Stimulated activated CD8-positive, alpha-beta memory T cell treated with anti-CD3 and anti-CD28 coated beads, Interleukin-2, amount 100 ng/mL, for 1 hour (primary cell): ENCODE results near the gene SDHAF4.
"Not testable (repeated sequence)": the region's sequence is repeated elsewhere in the genome, so short reads cannot be mapped to it uniquely, and the experiment has no call there.

Experiments used
- DNase-seq, 2 donors: peaks; one replicate each; pipeline ENCODE4 v3.0.0-alpha.2; 2020; ENCODE audit warnings: low read depth in 2 of 2

SDHAF4 gene

DNA sequence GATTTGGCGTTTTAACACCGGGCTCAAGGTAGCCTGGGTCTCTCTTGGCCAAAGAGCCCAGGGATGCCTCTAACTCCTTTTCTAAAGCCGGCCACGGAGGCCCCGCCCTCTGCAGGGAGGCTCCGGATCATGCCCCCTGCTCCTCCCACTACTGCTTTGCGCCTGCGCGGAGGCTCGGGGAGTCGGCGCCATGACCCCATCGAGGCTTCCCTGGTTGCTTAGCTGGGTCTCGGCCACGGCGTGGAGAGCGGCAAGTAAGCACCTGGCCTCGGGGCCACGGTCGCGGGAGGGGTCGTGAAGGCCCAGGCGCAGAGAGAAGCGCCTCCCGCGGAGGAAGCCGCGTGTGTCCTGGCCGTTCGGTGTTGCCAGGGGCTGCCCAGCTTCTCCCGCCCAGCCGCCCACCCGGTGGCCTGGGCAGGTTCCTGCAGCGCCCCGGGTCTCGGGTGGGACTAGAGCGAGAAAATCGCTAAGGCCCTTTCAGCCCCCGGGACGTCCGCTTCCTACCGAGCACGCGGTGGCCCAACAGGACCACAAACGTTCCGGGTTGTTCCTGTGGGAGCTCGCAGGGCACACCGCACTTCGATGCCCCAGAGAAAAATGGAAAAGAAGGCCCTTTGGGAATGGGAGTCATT lies at the start of gene SDHAF4:
SDHAF4 (plus strand) TSS at position 180 of the 632 bp plus-strand sequence; CDS start at position 191, 11 bp downstream.
- DNase-seq: peak; percentile 83 to 89

DNA sequence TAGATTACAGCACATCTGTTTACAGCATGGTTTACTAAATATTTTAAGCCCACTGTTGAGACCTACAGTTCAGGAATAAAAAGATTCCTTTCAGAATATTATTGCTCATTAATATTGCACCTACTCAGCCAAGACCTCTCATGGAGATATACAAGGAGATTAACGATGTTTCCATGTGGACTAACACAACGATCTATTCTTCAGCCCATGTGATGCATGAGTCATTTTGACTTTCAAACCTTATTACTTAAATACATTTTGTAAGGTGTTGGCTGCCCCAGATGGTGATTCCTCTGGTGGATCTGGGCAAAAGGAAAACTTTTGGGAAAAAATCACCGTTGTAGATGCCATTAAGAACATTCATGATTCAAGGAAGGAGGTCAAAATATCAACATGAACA lies 48.0 kb upstream of the SDHAF4 start:
- DNase-seq: no peak

DNA sequence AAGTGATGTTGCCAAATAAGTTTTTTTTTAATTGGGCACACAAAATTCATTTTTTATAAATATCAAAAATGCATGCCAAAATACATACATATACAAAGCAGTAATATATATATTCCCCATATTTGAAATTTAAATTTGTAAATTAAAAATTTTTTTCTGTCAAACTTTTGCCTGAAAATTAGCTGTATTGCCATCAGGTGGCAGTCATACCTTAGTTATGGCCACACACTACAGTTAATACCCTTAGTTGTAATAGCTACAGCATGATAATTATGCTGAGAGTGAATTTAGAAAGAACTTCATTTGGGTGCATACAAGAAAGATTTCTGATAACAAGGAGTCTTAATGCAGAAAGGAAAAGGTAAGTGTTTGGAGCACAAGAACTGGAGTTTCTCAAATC lies 46.2 kb upstream of the SDHAF4 start:
- DNase-seq: no peak

DNA sequence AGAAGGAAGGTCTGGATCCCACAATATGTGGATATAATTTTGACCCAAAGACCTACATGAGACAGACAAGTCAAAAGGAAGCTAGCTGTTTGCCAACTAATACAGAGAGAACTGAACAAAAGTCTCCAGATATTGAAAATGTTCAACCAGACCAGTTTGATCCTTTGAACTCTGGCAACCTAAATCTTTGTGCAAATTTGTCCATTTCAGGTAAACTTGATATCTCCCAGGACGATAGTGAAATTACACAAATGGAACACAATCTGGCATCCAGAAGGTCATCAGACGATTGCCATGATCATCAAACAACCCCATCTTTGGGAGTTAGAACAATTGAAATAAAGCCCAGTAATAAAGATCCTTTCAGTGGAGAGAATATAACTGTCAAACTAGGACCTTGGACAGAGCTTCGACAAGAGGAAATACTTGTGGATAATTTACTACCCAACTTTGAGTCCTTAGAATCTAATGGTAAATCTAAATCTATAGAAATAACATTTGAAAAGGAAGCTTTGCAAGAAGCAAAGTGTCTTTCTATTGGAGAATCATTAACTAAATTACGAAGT lies 41.9 kb upstream of the SDHAF4 start:
- DNase-seq: no peak

DNA sequence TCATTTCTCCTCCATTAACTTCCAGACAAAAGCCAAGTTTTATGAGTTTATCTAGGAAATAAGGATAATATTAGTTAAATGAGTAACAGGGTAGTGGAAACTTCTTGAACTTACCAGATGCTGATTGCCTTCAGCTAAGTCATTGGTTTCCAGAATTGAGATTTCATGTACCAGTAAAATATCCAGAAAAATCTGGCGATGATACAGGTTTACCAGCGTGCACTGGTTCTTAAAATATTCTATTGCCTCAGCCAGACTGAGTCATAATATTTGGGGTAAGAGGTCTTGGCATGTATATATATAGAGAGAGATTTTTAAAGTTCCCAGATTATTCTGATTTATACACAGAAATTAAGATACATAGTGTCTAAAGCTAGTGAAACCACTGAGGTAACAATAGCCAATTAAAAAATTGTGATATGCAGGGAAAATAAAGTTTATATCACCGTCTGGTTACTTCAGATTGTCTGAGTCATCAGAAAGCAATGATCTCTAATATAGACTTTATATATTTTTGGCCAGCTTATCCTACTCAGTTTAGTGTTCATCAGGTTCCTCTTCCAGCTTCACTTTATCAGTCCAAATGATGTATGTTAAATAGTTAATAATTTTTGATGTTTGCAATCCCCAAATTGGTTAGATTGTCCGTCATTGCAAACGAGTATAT lies 39.5 kb upstream of the SDHAF4 start:
- no peak for DNase-seq

DNA sequence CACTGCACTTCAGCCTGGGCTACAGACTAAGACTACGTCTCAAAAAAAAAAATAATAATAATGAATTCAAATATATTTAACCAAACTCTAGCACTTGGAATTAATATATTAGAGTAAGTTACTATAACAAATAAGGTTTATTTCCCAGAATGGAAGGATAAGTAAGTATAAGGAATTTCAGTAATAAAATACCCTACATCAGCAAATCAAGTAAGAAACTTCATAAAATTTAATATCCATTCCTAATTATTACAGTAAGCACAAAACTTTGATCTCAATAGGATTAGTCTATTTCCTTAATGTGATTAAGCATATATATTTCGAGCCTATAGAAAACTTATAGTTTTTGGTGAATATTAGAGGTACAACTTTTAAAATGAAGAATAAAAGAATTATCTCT lies 36.7 kb upstream of the SDHAF4 start:
- DNase-seq: no peak

DNA sequence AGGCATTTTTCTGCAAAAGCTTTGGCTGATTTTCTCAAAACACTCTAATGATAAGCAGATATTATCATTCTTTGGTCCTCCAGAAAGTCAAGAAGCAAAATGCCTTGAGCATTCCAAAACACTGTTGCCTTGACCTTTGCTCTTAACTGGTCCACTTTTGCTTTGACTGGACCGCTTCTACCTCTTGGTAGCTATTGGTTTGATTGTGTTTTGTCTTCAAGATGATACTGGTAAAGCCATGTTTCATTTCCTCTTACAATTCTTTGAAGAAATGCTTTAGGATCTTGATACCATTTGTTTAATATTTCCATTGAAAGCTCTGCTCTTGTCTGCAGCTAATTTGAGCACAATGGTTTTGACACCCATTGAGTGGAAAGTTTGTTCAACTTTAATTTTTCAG lies 35.6 kb upstream of the SDHAF4 start:
- DNase-seq: no peak

DNA sequence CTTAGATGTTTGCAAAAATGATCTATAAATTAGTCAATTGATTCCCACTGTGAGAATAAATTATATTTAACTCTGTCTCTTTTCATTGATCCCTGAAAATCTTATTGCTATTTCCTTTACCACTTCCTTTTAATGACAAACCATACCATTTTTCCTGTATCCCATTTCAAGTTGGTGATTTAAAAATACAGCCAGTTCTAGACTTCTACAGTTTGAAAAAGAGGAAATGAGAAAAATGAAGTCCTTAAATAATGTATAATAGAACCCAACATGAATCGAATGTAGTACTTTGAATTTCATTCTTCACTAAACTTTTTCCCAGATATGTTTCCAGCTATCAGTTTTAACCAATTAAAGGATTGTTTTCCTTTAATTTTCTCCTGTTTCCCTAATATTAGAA lies 29.5 kb upstream of the SDHAF4 start:
- no peak for DNase-seq

DNA sequence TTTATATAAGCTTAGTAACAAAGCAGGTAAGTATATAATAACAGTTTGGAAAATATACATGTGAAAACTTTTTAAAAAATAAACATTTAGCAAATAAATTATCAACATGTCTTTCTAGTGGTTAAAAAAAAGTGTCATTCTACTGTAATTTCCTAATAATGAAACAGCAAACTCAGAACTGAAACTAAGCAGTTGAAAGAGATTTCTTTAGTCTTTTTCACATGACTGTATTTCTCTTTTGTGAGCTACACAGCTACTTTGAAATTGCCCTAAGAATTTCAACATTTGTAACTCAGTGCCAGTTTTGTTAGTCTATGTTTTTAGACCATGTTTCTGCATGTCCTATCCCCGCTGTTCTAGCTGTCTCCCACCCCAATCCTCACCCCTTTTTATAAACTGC lies 28.4 kb upstream of the SDHAF4 start:
- DNase-seq: no peak

DNA sequence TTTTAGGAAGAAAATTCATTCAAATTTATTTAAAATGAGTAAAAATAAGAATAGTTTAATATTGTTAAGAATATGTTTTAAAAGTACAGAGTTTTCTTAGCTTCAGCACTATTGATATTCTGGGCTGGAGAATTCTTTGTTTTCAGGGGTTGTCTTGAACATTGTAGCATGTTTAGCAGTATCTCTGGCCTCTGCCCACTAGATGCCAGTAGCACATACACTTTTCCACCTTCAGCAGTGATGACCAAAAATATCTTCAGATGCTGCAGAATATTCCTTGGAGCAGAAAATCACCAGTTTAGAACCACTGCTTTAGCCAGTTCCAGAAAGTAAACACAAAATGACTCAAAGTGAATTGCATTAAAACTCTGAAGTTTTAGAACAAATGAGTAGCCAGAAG lies 19.4 kb upstream of the SDHAF4 start:
- DNase-seq: no peak

DNA sequence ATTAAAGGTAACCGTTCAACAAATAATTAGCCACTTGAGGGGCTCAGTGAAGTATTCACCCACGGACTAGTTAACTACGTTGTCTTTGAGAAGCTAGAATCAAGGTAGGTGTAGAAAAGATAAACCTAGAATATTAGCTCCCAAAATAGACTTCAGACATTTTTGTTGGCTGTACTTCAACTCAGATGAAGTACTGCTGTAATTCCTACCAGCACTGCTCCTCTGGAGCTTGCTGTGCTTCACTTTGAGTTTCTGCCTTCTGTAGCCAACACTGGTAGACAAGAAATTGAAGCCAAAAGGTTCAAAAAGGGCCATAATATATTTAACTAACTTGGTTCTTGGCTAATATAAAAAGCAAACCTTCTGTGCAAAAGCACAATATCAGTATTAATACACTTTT lies 18.8 kb upstream of the SDHAF4 start:
- no peak for DNase-seq

DNA sequence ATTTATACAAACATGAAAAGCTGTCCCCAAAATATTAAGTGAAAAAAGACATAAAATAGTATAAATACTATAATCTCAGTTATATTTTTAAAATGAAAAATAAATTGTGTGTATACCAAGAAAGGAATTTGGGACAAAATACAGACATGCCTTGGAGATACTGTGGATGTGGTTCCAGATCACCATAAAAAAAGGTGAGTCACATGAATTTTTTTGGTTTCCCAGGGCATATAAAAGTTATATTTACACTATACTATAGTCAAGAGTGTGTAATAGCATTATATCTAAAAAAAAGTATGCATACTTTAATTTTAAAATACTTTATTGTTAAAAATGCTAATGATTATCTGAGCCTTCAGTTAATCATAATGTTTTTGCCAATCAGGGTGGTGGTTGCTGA lies 17.4 kb upstream of the SDHAF4 start:
- no peak for DNase-seq

DNA sequence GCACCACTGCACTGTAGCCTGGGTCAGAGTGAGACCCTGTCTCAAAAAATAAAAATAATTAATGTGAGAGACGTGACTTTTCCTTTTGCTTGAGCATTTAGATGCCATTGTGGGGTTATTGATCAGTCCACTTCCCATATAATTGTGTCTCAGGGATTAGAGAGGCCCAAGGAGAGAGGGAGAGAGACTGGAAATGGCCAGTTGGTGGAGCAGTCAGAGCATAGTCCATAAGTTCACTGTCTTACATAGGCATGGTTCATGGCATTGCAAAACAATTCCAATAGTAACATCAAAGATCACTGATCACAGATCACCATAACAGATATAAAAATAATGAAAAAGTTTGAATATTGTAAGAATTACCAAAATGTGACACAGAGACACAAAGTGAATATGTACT lies 15.2 kb upstream of the SDHAF4 start:
- DNase-seq: no peak

DNA sequence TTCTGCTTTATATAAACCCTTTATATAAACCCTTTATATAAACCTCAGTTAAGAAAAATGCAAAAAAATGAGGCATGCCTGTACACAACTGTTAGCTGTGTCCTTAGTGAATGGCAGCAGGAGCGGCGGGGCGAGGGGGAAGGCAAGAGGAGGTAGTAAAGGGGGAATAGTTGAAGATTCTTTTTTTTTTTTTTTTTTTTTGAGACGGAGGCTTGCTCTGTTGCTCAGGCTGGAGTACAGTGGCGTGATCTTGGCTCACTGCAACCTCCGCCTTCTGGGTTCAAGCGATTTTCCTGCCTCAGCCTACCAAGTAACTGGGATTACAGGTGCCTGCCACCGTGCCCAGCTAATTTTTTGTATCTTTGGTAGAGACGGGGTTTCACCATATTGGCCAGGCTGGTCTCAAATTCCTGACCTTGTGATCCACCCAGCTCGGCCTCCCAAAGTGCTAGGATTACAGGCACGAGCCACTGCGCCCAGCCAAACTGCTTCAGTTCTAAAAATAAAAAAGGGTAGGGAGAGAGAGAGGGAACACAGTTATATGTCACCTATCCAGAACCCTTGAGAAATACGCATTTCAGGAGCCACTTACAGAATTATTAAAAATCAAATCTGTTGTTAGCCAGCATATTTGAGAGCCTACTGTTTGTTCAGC lies 14.3 kb upstream of the SDHAF4 start:
- not testable (repeated sequence) for DNase-seq

DNA sequence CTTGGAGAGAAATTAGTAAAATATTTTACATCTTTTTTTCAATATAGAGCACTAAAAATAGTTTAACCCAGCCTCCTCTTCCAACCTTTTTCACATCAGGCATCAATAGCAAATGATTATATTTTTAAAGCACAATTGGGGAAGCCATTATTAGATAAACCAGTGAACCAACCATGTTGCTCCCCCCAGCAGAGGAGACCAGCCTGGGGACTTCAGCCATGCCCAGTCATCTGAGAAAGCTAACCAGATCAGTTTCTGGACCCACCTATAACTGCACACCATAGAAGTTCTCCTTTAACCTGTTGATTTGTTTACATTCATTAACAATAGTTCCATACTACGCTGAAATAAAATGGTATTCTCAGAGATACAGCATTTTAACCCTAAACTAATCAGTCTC lies 13.8 kb upstream of the SDHAF4 start:
- no peak for DNase-seq

DNA sequence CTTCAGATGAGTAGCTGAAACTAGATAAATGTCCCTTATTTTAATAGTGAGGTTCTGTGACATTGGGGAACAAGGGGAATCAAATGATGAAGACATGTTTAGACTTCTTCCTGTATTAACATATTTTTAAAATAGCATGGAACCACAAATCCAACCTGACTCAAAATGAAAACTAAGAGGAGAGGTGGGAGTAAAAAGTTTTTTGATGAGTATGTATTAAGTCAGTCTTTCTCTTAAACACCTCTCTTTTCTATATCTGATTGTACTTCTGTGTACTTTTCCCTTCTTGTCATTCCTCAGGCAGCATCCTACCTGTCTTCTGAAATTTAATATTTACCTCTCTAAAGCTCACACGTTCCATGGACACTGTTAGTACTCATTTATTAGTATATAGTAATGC lies 8.7 kb upstream of the SDHAF4 start:
- DNase-seq: no peak

DNA sequence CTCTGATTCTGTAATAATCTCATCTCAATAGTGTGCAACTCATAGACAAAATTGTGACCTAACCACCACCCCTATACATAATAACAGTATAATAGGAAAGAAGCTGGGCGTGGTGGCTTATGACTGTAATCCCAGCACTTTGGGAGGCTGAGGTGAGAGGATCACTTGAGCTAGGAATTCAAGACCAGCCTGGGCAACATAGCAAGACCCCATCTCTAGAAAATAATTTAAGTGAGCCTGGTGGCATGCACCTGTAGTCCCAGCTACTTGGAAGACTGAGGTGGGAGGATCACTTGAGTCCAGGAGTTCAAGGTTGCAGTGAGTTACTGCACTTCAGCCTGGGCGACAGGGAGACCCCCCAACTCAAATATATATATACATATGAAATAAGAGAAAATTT lies 4.3 kb upstream of the SDHAF4 start:
- not testable (repeated sequence) for DNase-seq

DNA sequence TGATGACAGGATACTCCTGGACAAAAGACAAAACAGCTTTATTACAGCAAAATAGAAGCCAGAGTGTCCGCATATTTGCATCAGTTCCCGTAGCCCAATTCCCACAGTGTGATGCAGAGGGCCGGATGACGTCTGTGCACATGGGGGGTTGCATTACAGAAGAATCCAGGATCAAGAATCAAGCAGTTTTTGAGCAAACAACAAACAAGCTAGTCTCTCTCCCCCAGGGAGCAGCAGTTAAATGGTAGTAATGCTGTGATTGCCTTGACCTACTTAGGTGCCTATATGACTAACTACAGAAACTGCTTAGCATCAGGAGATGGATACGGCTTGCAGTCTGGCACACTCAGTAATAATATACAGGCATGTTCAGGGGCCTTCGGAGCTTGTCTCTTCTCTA lies 3.2 kb upstream of the SDHAF4 start:
- DNase-seq: no peak

DNA sequence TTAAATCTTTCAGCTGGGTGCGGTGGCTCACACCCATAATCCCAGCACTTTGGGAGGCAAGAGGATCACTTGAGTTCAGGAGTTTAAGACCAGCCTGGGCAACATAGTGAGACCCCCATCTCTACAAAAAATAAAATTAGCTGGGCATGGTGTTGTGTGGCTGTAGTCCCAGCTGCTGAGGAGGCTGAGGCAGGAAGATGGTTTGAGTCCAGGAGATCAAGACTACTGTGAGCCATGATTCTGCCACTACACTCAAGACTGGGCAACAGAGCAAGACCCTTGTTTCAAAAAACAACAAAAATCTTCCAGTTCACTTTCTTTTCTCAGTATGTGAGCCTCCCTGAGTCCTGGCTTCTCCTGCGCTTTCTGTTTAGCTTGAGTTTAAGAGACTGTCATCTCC lies 7.9 kb downstream of the SDHAF4 start:
- DNase-seq: no peak

DNA sequence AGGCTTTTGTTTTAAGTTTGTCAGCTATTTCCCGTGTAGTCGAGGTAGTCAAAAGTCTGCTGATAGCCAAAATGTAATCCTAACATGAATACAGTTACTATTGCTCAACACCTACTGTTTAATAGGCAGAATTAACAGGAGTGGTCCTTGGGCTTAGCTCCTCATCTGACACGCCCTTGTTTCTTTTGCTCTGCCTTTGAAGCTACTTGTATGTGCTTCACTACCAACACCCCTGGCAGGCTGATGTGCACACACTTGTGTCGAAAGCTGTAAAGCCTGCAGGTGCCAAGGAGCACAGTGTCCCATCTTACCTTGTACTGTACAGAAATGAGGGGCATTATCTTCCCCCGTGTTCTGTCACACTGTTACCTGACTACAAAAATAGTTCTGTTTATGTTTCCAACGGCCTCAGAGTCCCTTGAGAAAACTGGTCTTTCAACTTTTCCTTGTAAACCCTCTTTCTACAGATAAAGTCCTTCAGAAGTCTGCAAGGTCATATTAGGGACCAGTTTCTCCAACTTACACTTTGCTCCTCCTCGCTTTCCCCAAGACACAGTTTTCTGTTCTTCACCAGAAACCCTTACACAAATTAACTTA lies 9.3 kb downstream of the SDHAF4 start:
- no peak for DNase-seq

DNA sequence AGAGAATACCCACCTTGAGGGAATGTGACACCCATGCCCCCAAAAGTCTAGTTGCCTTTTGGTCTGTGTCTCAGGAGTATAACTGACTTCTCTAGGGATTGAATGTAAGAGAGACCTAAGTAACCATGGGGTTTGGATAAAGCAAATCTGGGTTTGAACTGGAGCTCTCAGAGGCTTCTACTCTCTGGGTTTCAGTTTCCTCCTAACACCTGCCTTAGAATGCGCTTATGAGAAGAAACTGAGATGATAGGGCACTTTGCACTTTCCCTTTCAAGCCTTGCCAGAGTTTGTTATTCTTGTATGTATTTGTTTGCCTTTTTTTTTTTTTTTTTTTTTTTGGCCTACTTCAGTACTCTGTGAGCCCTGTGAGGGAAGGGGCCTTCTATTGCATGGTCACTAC lies 19.4 kb downstream of the SDHAF4 start:
- no peak for DNase-seq

DNA sequence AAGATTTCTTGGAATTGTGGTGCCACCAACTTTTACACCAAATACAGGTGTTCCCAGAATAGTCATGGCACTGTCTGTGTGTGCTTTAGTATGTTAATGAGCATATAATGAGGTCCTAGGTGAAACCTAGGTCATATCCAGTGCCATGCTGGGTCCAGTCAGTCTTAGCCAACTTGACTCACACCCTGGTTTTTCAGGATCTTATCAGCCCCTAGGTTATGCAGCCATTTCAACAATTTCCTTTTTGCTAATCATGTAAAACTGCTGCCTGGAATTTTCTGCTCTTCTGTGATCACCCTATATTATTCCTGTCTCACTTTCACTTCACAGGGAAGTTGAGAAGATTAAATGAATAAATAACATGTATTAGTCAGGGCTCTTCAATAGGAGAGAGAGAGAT lies 23.7 kb downstream of the SDHAF4 start:
- no peak for DNase-seq
